GM19455 (cell line): ENCODE results near the gene FAM53B.
"Not testable (repeated sequence)": the region's sequence is repeated elsewhere in the genome, so short reads cannot be mapped to it uniquely, and the experiment has no call there.

Experiments
- ATAC-seq: cut with Tn5 transposase; IDR thresholded peaks from one replicate; pipeline ENCODE4 v1.9.1; 2021; ENCODE audit not compliant: unreplicated experiment

The FAM53B gene, protein sequence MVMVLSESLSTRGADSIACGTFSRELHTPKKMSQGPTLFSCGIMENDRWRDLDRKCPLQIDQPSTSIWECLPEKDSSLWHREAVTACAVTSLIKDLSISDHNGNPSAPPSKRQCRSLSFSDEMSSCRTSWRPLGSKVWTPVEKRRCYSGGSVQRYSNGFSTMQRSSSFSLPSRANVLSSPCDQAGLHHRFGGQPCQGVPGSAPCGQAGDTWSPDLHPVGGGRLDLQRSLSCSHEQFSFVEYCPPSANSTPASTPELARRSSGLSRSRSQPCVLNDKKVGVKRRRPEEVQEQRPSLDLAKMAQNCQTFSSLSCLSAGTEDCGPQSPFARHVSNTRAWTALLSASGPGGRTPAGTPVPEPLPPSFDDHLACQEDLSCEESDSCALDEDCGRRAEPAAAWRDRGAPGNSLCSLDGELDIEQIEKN

DNA sequence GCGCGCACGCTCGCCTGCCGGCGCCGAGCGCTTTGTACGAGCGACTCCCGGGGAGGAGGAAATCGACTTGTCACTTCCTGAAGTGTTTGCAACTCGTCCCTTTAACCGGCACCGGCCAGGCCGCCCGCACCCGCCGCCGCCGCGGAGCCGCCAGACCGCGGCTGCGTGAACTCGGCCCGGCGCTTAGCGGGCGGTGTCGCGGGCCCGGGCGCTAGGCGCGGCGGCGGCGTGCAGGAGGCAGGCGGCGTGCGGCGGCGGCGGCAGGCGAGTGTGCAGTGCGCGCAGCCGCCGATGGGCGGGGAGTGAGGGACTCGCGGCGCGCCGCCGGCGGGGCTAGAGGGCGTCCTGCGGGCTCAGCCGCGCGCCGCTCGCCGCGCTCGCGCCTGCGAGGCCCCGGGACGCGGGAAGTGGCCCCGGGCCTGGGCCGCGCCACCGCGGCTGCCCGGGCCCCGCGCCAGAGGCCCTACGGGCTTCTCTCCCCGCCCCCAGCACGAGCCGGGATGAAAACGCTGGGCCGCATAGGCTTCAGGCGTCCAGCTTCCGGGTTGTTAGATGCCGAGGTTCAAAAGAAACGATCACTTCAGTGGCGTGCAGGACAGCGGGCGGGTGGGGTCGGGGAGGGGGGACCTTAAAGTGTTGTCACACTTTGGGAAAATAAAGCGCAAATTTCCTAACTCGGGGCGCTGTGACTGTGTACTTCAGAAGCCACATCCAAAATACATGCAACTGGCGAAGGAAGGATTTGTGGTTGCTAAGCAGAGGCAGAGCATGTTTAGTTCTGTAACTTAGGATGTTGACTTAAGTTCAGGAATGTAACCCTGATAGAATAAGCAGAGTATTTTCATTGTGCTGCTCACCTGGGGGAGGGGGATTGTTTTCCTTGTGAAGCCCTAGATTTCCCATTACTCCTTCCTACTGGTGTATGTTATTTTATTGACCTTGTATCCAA lies at the start of gene FAM53B:
Gene FAM53B, minus strand, starts transcription at position 277 of the 949 bp plus-strand sequence. CDS start 37,665 bp downstream, outside the sequence.
- peak; percentile 75 for ATAC-seq

DNA sequence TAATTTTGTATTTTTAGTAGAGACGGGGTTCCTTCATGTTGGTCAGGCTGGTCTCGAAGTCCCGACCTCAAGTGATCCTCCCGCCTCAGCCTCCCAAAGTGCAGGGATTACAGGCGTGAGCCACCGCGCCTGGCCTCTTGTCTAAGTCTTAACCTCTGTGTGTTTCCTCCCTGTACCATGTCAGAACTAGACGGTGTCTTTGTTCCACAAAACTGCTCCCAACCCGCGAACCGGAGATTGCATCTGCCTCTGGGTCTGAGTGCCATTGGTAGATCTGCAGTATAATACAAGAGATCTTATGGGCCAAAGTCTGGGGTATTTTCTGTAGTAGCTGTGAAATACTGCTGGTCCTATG lies 48.8 kb upstream of the FAM53B start:
- no peak for ATAC-seq

DNA sequence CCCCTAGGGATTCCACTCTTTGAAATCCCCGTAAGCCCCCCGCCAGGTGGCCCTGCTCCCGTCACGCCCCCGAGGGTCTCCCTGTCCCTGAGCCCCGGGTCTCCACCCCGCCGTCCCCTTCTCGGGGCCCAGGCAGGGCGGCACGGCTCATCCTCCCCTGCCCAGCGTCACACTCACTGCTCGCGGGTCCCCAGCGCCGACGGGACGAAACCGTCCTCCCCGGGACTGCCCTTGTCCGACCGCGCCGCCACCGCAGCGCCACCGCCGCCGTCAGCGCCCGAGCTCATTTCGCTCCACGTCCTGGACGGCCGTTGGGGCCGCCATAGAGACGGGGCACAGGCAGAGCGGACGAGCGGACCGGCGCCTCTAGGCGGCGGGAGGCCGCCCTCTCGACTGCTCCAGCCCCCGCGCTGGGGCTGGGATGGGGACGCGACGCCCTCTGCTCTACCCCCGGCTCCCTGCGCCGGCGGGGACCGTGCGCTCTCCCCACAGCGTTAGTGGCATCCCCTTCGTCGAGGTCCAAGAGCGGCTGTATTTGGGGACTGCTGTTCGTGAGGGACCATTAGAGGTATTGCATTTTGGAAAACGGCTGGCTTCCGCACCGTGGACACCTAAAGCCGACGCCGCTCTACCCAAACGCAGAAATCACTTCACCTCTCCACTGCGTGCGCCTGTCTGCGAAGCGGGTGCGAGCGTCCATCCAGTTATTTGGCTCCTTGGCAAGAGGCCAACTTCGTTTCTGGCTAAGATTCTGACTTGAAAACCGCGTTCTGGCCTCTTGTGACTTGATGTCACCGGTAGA lies 47.6 kb upstream of the FAM53B start, which contains the start of gene EEF1AKMT2:
Gene EEF1AKMT2, minus strand, starts transcription at position 341 of the 802 bp plus-strand sequence. Its CDS starts 54 bp downstream, at position 287.
- peak; percentile 76 for ATAC-seq

DNA sequence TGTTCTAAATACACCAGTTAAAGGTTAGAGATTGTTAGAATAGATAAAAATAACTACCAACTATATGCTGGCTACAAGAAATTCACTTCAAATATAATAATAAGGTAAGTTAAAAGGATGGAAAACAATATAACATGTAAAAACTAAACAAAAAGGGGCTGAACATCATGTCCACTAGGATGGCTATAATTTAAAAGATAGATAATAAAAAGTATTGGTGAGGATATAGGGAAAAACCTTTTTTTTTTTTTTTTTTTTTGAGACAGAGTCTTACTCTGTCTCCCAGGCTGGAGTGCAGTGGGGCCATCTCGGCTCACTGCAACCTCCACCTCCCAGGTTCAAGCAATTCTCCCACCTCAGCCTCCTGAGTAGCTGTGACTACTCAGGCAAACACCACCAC lies 38.7 kb upstream of the FAM53B start:
- not testable (repeated sequence) for ATAC-seq

DNA sequence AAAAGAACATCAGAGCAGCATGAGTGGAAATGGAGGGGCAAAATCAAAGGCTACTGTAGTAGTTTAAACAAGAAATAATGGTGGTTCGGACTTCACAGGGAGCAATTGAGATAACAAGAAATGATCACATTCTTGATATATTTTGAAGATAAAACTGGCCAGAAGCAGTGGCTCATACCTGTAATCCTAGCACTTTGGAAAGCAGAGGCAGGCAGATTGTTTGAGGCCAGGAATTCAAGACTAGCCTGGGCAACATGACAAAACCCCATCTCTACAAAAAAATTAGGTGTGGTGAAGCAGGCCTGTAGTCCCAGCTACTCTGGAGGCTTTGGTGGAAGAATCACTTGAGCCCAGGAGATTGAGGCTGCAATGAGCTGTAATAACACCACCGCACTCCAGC lies 24.6 kb upstream of the FAM53B start:
- no peak for ATAC-seq

DNA sequence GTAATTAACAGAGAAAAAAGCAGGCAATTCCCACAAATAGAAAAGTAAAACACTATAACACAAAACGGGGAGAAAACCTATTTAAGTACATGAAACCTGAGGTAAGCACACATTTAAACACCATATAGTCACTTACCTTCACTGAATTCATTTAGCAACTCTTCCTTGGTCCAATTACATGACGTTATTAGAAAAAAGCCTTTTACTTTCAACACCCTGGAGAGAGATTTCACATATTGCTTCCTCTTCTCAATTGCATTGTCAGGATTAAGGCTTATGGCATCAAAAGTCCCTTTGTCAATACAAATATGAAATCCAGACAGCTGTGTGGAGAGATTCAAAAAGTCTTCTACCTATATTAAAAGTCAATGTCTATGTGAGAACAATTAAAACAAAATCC lies 21.1 kb upstream of the FAM53B start:
- ATAC-seq: no peak

DNA sequence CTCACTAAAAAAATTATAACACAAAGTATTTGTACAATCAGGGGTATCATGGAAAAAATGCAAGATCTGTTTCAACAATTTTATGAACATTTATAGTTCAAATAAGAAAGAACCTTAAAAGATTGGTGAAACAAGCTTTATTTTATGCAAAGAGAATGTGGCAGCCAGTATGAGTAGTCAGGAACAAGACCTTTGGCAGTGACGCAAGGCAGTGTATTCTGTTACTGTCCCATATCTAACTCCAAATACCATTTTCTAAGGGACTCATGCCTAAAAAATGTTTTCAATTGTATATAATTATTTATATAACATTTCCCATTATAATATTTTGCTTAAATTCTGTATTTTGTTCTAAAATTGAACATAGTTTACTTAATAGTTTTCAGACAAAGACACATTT lies 19.1 kb upstream of the FAM53B start:
- ATAC-seq: no peak

DNA sequence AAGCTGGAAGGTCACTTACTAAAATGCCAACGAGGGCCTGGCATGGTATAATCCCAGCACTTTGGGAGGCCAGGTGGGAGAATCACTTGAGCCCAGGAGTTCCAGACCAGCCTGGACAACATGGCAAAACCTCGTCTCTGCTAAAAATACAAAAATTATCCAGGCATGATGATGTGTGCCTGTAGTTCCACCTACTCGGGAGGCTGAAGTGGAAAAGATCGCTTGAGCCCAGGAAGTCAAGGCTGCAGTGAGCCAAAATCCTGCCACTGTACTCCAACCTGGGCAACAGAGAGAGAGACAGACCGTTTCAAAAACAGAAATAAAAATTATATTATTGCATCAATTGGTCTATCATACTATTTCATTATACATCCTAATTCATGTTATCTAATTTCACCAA lies 18.1 kb upstream of the FAM53B start:
- no peak for ATAC-seq

DNA sequence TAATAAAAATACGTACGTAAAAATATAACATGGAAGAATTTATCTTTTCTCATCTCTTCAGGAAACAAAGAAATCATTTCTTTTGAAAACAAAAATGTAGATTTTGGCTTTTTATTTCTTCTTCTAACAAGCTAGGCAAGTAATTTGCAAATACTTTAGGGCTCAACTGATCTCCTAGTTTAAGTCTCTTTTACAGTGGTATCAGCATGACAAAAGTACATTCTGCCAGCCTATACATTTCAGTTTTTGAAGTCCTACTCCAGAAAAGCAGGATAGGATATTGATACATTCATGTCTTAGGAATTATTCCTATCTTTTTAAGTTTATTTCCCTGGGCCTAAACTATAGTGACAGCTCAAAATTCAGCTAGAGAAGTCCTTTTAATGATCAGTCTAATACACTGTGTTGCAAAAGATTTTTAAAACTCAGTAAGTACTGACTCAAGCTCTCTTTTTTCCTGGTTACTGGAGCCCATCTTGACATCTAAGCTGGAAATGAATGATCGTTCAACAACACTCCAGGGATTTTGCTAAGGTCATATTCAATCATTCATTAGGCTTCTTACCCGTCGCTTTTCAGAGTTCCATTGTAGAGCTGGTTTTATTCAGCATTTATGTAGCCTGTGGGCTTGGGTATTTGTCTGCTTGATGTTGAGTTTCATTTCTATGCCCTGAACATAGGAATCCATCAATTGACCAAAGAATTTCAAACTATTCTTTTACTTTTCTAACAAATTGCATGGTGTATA lies 12.2 kb upstream of the FAM53B start:
- ATAC-seq: no peak

DNA sequence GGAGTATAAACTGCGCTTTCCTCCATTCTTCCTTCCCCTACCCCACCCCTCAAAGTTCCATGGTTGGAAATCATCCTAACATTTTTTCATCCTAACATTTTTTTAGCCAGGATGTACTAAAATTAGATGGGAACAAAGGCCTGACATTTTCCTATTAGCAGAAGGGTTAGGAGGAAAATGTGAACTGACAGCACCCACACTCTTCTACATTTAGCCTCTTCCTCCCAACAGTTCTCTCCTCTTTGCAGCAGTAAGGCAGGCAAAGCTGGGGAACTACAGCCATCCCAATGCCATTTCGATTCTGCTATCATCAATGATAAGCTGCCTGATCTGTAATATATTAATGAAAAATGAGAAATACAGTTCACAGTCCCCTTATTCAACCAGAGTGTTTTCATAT lies 11.4 kb upstream of the FAM53B start:
- ATAC-seq: no peak

DNA sequence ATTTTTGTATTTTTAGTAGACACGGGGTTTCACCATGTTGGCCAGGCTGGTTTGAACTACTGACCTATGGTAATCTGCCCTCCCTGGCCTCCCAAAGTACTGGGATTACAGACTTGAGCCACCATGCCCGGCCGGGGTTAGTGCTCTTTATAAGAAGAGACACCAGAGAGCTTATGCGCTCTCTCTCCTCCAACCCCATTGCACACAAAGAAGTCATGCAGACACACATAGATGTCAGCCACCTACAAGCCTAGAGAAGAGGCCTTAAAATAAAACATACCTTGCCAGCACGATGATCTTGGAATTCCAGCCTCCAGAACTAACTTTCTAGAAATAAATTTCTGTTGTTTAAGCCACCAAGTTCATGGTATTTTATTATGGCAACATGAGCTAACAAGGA lies 10.0 kb upstream of the FAM53B start:
- ATAC-seq: no peak

DNA sequence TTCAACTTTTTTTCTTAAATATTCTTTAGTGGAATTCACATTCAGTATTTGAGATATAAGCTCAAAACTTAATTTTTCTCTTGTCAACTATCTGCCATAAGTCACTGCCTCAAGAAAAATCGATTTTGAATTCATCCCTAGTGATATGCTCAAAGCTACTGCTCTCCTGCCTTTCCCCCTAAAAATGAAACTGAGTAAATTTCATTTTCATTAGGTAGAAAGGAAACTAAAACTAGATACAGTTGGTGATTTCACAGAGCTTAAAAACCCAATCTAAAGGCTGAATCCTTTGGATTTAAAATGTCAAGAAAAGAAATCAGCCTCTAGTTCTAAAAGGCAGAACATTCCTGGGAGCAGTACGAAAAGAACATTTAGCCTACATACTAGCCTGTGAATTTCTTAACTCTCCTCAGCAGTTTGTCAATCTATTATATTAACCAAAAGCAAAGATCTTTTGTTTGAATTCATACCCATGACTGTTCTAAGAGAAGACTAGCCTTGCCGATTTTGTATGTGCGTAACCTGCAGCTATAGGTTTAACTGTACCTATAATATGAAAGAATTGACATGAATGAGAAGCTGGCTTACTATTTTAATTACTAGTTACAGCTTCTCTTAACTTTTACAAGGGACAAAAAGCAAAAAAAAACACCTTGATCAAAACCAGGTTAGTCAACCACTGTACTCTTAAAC lies 4.9 kb upstream of the FAM53B start:
- ATAC-seq: no peak

DNA sequence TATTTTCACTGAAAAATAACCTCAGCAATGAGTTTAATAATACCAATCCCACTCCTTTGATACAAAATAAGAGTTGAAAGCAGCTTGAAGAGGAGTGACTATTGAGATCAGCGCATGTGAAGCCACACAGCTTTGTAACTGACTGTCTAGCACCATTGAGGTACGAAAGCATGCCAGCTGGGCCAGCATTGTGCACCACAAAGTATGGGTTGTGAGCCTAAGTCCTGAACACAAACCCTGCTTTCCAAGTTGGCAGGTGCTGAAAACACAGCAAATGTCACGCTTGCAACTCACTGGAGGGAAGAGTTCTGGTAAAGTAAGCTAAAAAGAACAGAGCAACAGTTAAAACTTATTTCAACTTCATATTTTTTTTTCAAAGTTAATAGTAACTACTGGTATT lies 4.0 kb upstream of the FAM53B start:
- no peak for ATAC-seq

DNA sequence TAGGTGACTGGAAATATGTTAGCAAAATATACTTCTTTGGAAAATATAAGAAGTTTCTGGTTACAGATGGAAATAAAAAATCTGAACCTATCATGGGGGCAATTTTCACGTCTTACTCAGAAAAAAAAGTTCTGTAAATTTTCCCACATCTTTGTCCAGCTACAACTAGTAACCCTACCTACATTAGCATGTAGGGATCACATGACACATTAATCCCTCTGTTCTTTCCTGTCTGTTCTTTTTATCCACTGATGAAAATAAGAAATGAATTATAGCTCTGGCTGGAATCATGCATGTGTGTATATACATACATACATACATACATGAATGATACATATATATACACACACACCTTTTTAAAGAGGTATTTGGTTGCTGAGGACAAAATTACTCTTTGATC lies 3.6 kb upstream of the FAM53B start:
- ATAC-seq: no peak

DNA sequence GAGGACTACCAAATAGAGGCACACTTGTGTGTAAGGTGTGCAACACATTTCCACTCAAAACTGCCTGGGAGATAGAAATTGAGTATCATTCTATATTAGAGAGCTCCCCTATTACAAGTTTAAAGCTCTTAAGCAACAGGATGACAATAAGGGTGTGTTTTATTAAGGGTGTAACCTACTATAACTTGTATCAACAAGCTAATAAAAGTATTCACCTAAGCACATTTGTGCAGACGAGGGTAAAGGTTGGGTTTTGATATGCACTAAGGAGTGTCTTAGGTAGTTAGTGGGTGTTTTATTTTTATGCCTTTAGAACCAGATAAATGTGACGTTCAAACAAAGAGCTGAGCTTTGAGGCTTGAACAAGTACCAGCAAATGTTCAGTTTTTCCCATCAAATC lies 2.8 kb upstream of the FAM53B start:
- no peak for ATAC-seq

DNA sequence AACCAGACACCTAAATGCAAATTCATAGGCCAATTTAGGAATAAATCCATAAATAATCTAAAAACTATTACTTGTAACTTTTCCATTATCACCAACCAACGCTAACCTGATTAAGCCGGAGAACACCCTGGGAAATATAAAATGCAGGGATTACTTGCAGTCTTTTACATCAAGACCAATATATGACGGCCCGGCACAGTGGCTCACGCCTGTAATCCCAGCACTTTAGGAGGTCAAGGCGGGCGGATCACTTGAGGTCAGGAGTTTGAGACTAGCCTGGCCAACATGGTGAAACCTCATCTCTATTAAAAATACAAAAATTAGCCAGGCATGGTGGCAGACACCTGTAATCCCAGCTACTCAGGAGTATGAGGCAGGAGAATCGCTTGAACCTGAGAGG lies 2.3 kb upstream of the FAM53B start:
- ATAC-seq: not testable (repeated sequence)

DNA sequence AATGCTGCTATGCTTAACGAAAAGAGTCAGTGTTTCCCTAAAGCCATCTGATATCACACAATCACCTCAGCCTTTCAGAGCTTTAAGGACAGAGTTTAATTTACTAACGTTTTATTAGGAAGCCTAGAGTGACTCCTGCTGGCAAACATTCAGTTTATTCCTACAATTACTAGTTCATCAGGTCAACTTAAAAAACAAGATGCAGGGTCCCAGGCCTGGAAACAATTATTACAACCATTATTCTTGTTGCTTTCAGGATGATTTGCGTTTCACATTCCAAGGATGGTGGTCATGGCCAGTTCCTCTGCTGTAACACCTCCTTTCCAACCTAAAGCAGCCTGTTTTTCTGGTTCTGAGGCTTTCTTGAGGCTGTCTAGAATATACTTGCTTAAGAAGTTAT lies 1.5 kb upstream of the FAM53B start:
- no peak for ATAC-seq

DNA sequence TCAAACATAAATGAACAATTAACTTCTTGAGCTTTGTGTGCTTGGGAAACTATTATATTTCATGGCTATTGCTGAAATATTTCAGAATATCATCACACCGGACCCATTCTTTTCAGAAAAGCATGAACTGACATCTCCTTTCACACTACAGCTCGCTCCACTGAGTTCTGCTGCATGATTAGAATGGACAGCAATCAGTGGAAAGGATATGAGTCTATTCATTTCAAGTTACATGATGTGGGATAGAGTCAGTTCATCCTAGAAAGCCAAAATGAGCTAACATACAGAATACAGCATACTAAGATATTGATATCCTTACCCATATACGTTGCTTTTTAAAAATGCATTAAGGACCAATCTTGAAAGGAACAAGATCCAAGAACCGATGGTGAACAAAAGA lies 1.1 kb upstream of the FAM53B start:
- no peak for ATAC-seq

DNA sequence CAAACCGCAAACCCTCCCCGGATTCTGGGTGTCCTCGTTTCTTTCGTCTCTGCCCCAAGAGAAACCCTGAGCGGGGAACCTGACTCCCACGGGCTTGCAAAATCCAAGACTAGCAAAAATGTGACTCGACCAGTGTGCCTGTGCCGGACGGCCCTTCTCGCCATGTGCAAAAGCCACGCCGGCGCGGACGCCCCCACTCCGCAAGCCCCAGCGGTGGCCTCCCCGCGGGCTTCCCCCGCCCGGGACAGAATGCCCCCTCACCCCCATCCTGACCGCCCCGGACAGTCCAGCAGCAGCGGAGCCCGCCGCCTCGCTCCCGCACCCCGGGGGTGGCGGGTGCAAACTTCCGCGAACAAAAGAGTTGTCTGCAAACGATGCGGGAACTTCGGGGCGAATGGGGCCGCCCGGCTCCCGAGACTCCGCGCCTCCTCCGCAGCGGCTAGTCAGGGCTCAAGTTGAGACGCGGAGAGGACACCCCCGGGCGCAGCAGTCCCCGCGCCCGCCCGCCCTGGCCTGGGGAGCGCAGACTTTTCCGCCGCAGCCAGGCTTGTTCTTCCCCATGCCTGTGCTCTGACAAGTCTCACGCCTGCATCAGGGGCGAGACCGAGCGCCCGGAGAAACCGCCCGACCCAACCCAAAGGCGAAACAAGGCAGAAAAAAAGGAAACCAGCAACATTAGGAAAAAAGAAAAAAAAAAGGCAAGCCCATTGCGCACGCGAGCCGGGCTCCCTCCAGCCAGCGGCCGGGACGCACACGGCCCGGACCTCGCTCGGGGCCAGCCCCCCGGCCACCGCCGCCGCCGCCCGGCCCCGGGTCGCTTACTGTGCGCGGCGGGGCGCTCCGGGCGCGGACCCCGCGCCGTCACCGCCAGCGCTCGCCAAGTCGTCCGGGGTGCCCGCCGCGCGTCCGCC lies 732 bp downstream of the FAM53B start:
- ATAC-seq: peak; percentile 27
